RWPE2 (cell line): ENCODE data around the gene ZNF423.

ENCODE experiments used
- ATAC-seq: fragments of 200-7000 bp; cut with Tn5 transposase; 3 replicates; pipeline ENCODE4 v1.9.1; 2021; ENCODE audit warnings: low read depth
- DNase-seq: peaks from one replicate; pipeline ENCODE4 v3.0.0-alpha.2; 2020; ENCODE audit warnings: low spot score
- H3K27ac ChIP-seq: fragments of 450-650 bp; 2 replicates; pipeline ENCODE4 v1.5.1; 2017; ENCODE audit warnings: mild to moderate bottlenecking; ENCODE audit not compliant: poor library complexity, severe bottlenecking
- H3K27me3 ChIP-seq: fragments of 250-450 bp; sonication (Bioruptor Pico); 2 replicates; pipeline ENCODE4 v1.5.1; 2021; ENCODE audit warnings: mild to moderate bottlenecking, moderate library complexity; ENCODE audit not compliant: insufficient read depth, poor library complexity, severe bottlenecking
- H3K36me3 ChIP-seq: fragments of 250-450 bp; sonication (Bioruptor Pico); 2 replicates; pipeline ENCODE4 v1.5.1; 2020; ENCODE audit warnings: low read depth, mild to moderate bottlenecking, moderate library complexity
- H3K4me1 ChIP-seq: fragments of 250-450 bp; sonication (Bioruptor Pico); 2 replicates; pipeline ENCODE4 v1.5.1; 2021; ENCODE audit warnings: mild to moderate bottlenecking, moderate library complexity; ENCODE audit not compliant: insufficient read depth, poor library complexity, severe bottlenecking
- H3K4me3 ChIP-seq: fragments of 250-450 bp; sonication (Bioruptor Pico); 2 replicates; pipeline ENCODE4 v1.5.1; 2021; ENCODE audit warnings: mild to moderate bottlenecking, moderate library complexity; ENCODE audit not compliant: severe bottlenecking
- H3K9me3 ChIP-seq: fragments of 250-450 bp; sonication (Bioruptor Pico); 2 replicates; pipeline ENCODE4 v1.5.1; 2021; ENCODE audit warnings: mild to moderate bottlenecking, moderate library complexity; ENCODE audit not compliant: severe bottlenecking
- CTCF ChIP-seq: fragments of 450-650 bp; IDR thresholded peaks from one replicate; pipeline ENCODE4 v1.5.1; 2017; ENCODE audit warnings: mild to moderate bottlenecking, moderate library complexity; ENCODE audit not compliant: poor library complexity, severe bottlenecking

The ZNF423 gene

GRCh38 chr16:49739381-49739780 lies 116.5 kb downstream of the ZNF423 start:
- Histone ChIP-seq H3K4me1 (no peaks in the 10 kb centered on the region), H3K36me3 (no peaks in the 10 kb centered on the region), H3K27ac (no peak overlapping the region), H3K4me3 (no peak overlapping the region), H3K27me3 (no peaks in the 10 kb centered on the region), H3K9me3 (no peaks in the 10 kb centered on the region)
- no peak for DNase-seq
- no peak for ATAC-seq
- TF ChIP-seq CTCF: no peak

GRCh38 chr16:49738832-49739231 lies 117.1 kb downstream of the ZNF423 start:
- Histone ChIP-seq H3K4me3 (no peak overlapping the region), H3K9me3 (no peaks in the 10 kb centered on the region), H3K36me3 (no peaks in the 10 kb centered on the region), H3K27ac (no peak overlapping the region), H3K27me3 (no peaks in the 10 kb centered on the region), H3K4me1 (no peaks in the 10 kb centered on the region)
- no peak for TF ChIP-seq CTCF
- ATAC-seq (no peak), DNase-seq (no peak)

- no peaks in the 10 kb centered on the region for H3K36me3 ChIP-seq
- no peaks in the 10 kb centered on the region for H3K9me3 ChIP-seq
- ATAC-seq: no peak
- no peak for TF ChIP-seq CTCF
- no peak overlapping the region for H3K4me3 ChIP-seq
- DNase-seq: no peak
- H3K27me3 ChIP-seq: peaks cover 7% of the 10 kb centered on the region
- no peak overlapping the region for H3K27ac ChIP-seq
- H3K4me1 ChIP-seq: no peaks in the 10 kb centered on the region
Observed at GRCh38 chr16:49738001-49738400, 117.9 kb downstream of the ZNF423 start.

- TF ChIP-seq CTCF: no peak
- Histone ChIP-seq H3K27ac (no peak overlapping the region), H3K4me3 (no peak overlapping the region), H3K4me1 (no peaks in the 10 kb centered on the region), H3K36me3 (no peaks in the 10 kb centered on the region), H3K27me3 (peaks cover 12% of the 10 kb centered on the region), H3K9me3 (no peaks in the 10 kb centered on the region)
- ATAC-seq (no peak), DNase-seq (no peak)
Observed at GRCh38 chr16:49737541-49737940, 118.4 kb downstream of the ZNF423 start.

- no peak overlapping the region for H3K27ac ChIP-seq
- no peak for DNase-seq
- H3K9me3 ChIP-seq: no peaks in the 10 kb centered on the region
- no peak for TF ChIP-seq CTCF
- H3K27me3 ChIP-seq: peaks cover 15% of the 10 kb centered on the region
- H3K4me3 ChIP-seq: no peak overlapping the region
- no peaks in the 10 kb centered on the region for H3K4me1 ChIP-seq
- no peak for ATAC-seq
- no peaks in the 10 kb centered on the region for H3K36me3 ChIP-seq
Observed at GRCh38 chr16:49734331-49734730, 121.6 kb downstream of the ZNF423 start.
